Stimulated activated naive CD8-positive, alpha-beta T cell treated with anti-CD3 and anti-CD28 coated beads, Interleukin-15, Interleukin-2, amounts not matched to agents 100 U/mL and 50 U/mL, for 24 hours (primary cell): Measurements from ENCODE around the gene MAPKAPK5.
A peak's percentile ranks its signal among the peaks of the same experiment; 100 is the strongest.
"Not testable (repeated sequence)": the region's sequence is repeated elsewhere in the genome, so short reads cannot be mapped to it uniquely, and the experiment has no call there.

Experiments used
- ATAC-seq: fragments of 150-1000 bp; cut with Tn5 transposase; one replicate; pipeline ENCODE4 v1.10.0; 2021
- DNase-seq: peaks from one replicate; pipeline ENCODE4 v3.0.0; 2021

MAPKAPK5 gene

GRCh38 chr12:111886662-111887545, 44.9 kb downstream of the MAPKAPK5 start:
- no peak for DNase-seq
- no peak for ATAC-seq

GRCh38 chr12:111887926-111888745, 46.1 kb downstream of the MAPKAPK5 start:
- DNase-seq (no peak), ATAC-seq (no peak)

- ATAC-seq (no peak), DNase-seq (no peak)
Observed at GRCh38 chr12:111893287-111893686, 51.3 kb downstream of the MAPKAPK5 start.

- DNase-seq (no peak), ATAC-seq (no peak)
Observed at GRCh38 chr12:111894556-111894955, 52.5 kb downstream of the MAPKAPK5 start.

GRCh38 chr12:111901182-111901581, 59.2 kb downstream of the MAPKAPK5 start:
- no peak for DNase-seq
- no peak for ATAC-seq

- ATAC-seq (no peak), DNase-seq (no peak)
Observed at GRCh38 chr12:111904446-111904975, 62.5 kb downstream of the MAPKAPK5 start.

GRCh38 chr12:111905502-111905901, 63.5 kb downstream of the MAPKAPK5 start:
- DNase-seq (no peak), ATAC-seq (no peak)

GRCh38 chr12:111907740-111908139, 65.7 kb downstream of the MAPKAPK5 start:
- DNase-seq: no peak
- no peak for ATAC-seq

- no peak for ATAC-seq
- DNase-seq: no peak
Observed at GRCh38 chr12:111925171-111925570, 83.1 kb downstream of the MAPKAPK5 start.

- ATAC-seq (no peak), DNase-seq (no peak)
Observed at GRCh38 chr12:111926631-111927030, 84.6 kb downstream of the MAPKAPK5 start.

GRCh38 chr12:111927346-111927745, 85.3 kb downstream of the MAPKAPK5 start:
- no peak for DNase-seq
- no peak for ATAC-seq

- ATAC-seq: no peak
- DNase-seq: no peak
Observed at GRCh38 chr12:111932241-111932640, 90.2 kb downstream of the MAPKAPK5 start.

GRCh38 chr12:111936869-111937268, 94.8 kb downstream of the MAPKAPK5 start:
- ATAC-seq (no peak), DNase-seq (no peak)

- DNase-seq (no peak), ATAC-seq (no peak)
Observed at GRCh38 chr12:111937429-111937828, 95.4 kb downstream of the MAPKAPK5 start.

- DNase-seq (no peak), ATAC-seq (no peak)
Observed at GRCh38 chr12:111942557-111942956, 100.5 kb downstream of the MAPKAPK5 start.

- no peak for DNase-seq
- ATAC-seq: no peak
Observed at GRCh38 chr12:111943929-111944328, 101.9 kb downstream of the MAPKAPK5 start.

- ATAC-seq: peak; percentile 59
- not testable (repeated sequence) for DNase-seq
Observed at GRCh38 chr12:111950961-111951676, 109.1 kb downstream of the MAPKAPK5 start.
